Heart left ventricle (tissue), 13 donors: ENCODE results near the gene P2RX2.

Source experiments
- POLR2A ChIP-seq, 2 donors: fragments of 450-650 bp; IDR thresholded peaks; one replicate each; pipeline ENCODE4 v1.6.1; 2017; ENCODE audit warnings: antibody characterized with exemption in 2 of 2, mild to moderate bottlenecking in 2 of 2, moderate library complexity in 2 of 2
- TF ChIP-seq, protein P1 (sequence below), 12 donors: fragments of 200-600 bp; sonication (generic) in 4 of 12; IDR thresholded peaks; one replicate each; pipeline versions ENCODE4 v1.5.0 to v1.8.0; 2018 to 2022; ENCODE audit warnings: antibody characterized with exemption in 12 of 12, mild to moderate bottlenecking in 5 of 12
- donor health status: ischemic (EF 13 %, LVEDD 7.1; RV severe dilation, severe dysfunction).
- donor health status: DM: no; HTN: yes; CAD: no.
- donor health status: DM: no; HTN: no; CAD: no.
- donor health status: ischemic (EF 25% LVEDD 6.9; RV normal size, moderate dysfunction).
- donor health status: ischemic (EF 25% LVEDD 5.7; RV mildly dilated, moderate dysfunction).
- donor health status: ischemic (EF 35%, LVEDD 5.7; RV mildly dilated, moderate dysfunction).
- donor health status: nonischemic (EF 11% LVEDD 7.7; RV severe dilation, severe dysfunction).
- donor health status: DM: yes; HTN: yes; CAD: no.
- donor health status: PGD.
- donor health status: ischemic (EF 29% LVEDD 5.4; RV normal size, mild dysfunction).
- donor health status: nonischemic (EF 23%, LVEDD 6.1; RV moderate dilation, normal function).

- TF ChIP-seq, protein P1, sequence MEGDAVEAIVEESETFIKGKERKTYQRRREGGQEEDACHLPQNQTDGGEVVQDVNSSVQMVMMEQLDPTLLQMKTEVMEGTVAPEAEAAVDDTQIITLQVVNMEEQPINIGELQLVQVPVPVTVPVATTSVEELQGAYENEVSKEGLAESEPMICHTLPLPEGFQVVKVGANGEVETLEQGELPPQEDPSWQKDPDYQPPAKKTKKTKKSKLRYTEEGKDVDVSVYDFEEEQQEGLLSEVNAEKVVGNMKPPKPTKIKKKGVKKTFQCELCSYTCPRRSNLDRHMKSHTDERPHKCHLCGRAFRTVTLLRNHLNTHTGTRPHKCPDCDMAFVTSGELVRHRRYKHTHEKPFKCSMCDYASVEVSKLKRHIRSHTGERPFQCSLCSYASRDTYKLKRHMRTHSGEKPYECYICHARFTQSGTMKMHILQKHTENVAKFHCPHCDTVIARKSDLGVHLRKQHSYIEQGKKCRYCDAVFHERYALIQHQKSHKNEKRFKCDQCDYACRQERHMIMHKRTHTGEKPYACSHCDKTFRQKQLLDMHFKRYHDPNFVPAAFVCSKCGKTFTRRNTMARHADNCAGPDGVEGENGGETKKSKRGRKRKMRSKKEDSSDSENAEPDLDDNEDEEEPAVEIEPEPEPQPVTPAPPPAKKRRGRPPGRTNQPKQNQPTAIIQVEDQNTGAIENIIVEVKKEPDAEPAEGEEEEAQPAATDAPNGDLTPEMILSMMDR (IDR thresholded peaks at IDR 0.05): no peak
- no peak for TF ChIP-seq POLR2A (IDR thresholded peaks at IDR 0.05)
Measured at GRCh38 chr12:132632521-132633228, 14.1 kb downstream of the P2RX2 start.
